GM06990 (cell line): ENCODE measurements around the gene TGM2.

Experiments
- DNase-seq: peaks from one replicate; pipeline ENCODE4 v3.0.0-alpha.2; 2011; ENCODE audit not compliant: insufficient read length; ENCODE audit errors: extremely low read depth
- H3K27me3 ChIP-seq: replicated peaks from 2 replicates; pipeline ENCODE4 v1.6.0; 2011; ENCODE audit warnings: low read length; ENCODE audit not compliant: control insufficient read depth, insufficient read depth
- H3K36me3 ChIP-seq: 2 replicates; pipeline ENCODE4 v1.5.1; 2011; ENCODE audit warnings: low read length; ENCODE audit not compliant: control insufficient read depth, insufficient read depth
- H3K4me3 ChIP-seq: replicated peaks from 2 replicates; pipeline ENCODE4 v1.5.1; 2011; ENCODE audit warnings: low read depth, mild to moderate bottlenecking, control low read depth, low read length
- TF ChIP-seq, protein P1 (sequence below): IDR thresholded peaks from 2 replicates; pipeline ENCODE4 v1.5.1; 2011; ENCODE audit warnings: low read length, control low read depth, mild to moderate bottlenecking, inconsistent platforms; ENCODE audit not compliant: insufficient read depth, poor library complexity, severe bottlenecking

The TGM2 gene

DNA sequence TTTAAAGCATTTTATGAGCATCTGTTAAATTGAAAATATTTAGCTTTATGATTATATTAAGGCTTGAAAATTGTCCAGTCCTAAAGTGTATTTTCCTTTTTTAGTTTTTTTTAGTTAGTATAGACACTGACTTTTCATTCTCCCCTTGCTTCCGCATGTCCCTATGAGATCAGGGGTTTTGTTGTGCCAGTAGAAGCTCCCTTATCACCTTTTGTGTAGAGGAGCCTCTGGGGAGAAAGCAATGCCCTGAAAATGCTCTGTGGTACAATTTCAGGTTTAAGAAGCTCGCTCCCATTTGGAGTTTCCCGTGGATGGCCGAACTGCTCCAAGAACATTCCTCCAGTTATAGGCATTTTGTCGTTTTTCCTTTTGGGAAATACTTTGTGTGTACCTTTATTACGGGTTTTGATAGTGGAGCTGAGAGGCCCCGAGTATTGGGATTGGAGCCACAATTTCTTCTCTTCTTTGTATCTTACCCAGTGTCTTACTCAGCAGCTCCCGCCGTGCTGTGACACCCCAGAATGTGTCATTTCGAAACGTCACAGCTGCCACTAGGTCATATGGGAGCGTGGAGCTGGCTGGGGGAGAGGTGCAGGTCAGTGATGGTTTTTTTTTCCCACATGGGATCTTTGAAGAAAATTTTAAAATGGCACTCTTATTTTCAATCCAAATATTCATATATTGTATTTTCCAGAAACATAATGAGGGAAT lies 81.6 kb downstream of the TGM2 start:
- no peaks in the 10 kb centered on the region for H3K27me3 ChIP-seq
- TF ChIP-seq, protein P1, sequence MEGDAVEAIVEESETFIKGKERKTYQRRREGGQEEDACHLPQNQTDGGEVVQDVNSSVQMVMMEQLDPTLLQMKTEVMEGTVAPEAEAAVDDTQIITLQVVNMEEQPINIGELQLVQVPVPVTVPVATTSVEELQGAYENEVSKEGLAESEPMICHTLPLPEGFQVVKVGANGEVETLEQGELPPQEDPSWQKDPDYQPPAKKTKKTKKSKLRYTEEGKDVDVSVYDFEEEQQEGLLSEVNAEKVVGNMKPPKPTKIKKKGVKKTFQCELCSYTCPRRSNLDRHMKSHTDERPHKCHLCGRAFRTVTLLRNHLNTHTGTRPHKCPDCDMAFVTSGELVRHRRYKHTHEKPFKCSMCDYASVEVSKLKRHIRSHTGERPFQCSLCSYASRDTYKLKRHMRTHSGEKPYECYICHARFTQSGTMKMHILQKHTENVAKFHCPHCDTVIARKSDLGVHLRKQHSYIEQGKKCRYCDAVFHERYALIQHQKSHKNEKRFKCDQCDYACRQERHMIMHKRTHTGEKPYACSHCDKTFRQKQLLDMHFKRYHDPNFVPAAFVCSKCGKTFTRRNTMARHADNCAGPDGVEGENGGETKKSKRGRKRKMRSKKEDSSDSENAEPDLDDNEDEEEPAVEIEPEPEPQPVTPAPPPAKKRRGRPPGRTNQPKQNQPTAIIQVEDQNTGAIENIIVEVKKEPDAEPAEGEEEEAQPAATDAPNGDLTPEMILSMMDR: no peak
- H3K36me3 ChIP-seq: peaks cover 8% of the 10 kb centered on the region
- H3K4me3 ChIP-seq: no peak overlapping the region
- DNase-seq: no peak

DNA sequence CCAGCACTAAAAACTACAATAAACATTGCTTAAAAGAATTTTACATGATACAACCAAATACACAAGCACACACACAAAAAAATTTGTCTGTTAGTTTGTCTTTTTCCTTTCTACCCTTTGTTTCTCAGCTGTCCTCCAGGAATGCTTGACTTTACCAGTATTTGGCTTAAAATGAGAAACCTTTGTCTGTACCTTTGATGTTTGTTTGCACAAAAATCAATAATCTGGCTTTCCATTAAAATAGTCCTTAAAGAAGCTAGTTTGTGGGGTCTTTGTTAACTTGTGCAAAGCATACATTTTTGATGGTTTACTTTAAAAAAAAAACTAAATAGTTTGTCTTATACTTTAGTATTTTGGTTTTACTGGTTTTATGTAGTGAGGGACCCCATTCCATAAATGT lies 82.2 kb downstream of the TGM2 start:
- TF ChIP-seq, protein P1: no peak
- DNase-seq: no peak
- H3K36me3 ChIP-seq: peaks cover 5% of the 10 kb centered on the region
- no peak overlapping the region for H3K4me3 ChIP-seq
- H3K27me3 ChIP-seq: no peaks in the 10 kb centered on the region

DNA sequence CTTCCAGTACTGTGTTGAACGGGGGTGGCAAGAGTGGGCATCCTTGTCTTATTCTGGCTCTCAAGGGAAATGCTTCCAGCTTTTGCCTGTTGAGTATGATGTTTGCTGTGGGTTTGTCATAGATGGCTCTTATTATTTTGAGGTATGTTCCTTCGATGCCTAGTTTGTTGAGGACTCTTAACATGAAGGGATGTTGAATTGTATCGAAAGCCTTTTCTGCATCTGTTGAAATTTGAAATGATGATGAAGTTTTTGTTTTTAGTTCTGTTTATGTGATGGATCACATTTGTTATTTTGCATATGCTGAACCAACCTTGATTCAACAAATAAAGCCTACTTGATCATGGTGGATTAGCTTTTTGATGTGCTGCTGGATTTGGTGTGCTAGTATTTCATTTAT lies 83.5 kb downstream of the TGM2 start:
- Histone ChIP-seq H3K4me3 (no peak overlapping the region), H3K27me3 (no peaks in the 10 kb centered on the region), H3K36me3 (peaks cover 6% of the 10 kb centered on the region)
- TF ChIP-seq, protein P1: no peak
- DNase-seq: no peak

DNA sequence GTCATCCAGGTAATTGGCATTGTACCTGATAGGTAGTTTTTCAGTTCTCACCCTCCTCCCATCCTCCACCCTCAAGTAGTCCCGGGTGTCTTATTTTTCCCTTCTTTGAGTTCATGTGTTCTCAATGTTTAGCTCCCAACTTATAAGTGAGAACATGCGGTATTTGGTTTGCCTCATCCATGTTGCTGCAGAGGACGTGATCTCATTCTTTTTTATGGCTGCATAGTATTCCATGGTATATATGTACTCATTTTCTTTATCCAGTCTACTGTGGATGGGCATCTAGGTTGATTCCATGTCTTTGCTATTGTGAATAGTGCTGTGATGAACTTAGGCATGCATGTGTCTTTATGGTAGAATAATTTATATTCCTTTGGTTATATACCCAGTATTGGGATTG lies 85.7 kb downstream of the TGM2 start:
- H3K4me3 ChIP-seq: no peak overlapping the region
- H3K36me3 ChIP-seq: peaks cover 4% of the 10 kb centered on the region
- DNase-seq: no peak
- TF ChIP-seq, protein P1: no peak
- no peaks in the 10 kb centered on the region for H3K27me3 ChIP-seq

DNA sequence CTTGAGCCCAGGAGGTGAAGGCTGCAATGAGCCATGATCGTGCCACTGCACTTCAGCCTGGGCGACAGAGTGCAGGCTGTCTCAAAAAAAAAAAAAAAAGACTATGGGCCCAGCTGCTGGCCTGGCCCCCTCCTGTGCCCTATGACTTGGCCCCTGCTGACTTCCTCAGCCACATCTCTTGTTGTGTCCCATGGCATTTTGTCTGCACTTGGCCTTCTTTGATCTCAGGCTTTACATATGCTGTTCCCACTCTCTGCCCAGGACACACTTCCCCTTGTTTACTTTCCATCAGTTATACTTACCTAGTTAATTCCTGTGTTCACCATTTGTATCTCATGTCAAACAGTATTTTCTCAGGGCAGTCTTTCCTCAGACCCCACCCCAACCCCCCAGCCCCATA lies 87.0 kb downstream of the TGM2 start:
- Histone ChIP-seq H3K27me3 (no peaks in the 10 kb centered on the region), H3K4me3 (no peak overlapping the region), H3K36me3 (peaks cover 4% of the 10 kb centered on the region)
- DNase-seq: no peak
- TF ChIP-seq, protein P1: no peak
